ENCODE data around the gene FERMT2.
"Not testable (repeated sequence)": the region's sequence is repeated elsewhere in the genome, so short reads cannot be mapped to it uniquely, and the experiment has no call there.

FERMT2 gene

GRCh38 chr14:52939427-52939826, 11.4 kb downstream of the FERMT2 start:
- no peak for FAIRE-seq

DNA sequence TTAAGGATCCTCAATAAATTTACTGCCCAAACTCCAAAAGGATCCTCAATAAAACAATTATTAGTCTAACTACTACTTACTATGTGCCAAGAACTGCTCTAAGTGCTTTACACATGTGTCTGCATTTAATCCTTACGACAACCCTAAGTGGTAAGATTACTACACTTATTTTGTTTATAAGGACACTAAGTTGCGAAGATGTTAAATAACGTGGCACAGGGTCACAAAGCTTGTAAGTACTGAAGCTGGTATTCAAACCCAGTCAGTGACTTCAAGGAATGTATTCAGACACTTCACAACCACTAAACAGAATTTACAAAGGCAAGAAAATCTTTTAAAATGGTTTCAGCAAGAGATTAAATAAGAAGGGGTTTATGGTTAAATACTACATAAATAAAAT, 13.0 kb downstream of the FERMT2 start:
- no peak for FAIRE-seq

DNA sequence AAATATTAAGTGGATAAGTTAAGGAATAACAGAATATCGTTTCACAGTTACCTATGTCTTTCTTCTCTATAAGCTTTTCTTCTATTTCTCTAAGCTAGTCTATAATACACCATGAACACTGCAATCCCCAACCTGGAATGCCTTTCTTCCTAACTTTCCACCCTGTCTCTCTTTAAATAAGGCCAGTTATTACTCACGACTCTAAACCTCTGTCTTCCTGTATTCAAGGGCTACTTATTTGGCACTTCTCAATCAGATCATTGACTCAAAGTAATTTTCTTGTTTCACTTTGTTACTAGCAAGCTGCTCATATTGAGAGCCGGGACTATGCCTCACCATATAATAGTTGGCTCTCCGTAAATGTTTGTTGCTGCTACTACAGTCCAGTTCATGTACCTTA, 13.5 kb downstream of the FERMT2 start:
- FAIRE-seq = no peak

- FAIRE-seq = no peak
These were observed 14.4 kb downstream of the FERMT2 start for GRCh38 chr14:52936437-52936836.

DNA sequence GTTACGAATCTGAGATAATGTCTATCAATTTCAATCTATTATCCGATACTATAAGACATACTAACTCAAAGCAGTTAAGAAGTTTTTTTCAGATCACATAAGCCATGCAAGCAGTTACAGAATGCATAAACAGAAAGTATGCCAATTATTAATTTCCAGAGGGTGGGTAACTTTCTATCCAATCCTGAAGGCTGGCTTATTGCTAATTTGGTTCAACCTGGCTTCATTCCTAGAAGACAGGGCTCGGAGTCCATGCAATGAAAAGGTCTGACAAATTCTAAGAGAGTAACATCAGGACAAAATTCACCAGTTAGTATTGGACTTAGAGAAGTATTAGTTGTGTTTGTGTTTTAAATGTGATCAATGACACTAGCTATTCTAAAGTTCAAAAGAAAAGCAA, 15.0 kb downstream of the FERMT2 start:
- no peak for FAIRE-seq

DNA sequence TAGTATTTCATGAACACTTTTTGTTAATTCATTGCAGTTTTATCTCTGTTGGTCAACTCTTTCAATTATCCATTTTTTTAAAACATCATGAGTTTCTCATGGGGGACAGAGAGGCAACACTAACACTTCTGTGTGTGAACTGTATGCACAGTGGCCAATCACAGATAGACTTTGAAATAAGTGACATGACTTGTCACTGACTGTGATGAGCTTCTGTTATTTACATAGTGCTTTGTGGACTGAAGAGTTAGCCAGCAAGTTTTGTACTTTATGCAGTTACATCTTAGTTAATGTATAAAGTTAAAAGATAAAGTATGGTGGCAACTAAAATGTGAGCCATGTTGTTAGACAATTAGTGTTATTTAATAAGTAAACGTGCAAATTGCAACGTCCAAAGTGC, 16.1 kb downstream of the FERMT2 start:
- no peak for FAIRE-seq

DNA sequence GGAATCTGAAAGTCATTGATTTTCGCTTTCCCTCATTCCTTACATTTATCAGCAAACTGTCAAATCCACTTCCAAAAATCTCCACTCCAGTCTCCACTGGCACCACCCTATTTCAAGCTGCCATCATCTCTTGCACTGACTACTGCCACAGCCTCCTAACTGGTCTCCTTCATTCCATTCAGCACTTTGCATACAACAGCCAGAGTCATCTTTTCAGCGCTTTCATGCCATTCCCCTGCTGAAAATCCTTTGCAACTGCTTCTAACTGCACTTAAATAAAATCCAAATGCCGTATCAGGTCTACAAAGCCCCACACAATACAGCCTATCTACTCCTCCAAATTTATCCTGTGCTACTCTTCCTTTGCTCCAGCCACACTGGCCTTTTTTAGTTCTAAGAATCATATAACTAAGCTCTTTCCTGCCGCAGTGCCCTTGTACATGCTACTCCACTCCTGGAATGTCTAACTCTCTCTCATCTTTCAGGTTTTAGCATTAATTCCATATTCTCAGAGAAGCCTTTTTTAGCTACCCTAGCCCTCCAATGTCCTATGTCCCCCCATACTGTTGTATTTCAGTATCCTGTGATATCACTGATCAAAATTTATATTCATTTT, 21.6 kb downstream of the FERMT2 start:
- FAIRE-seq = no peak

- no peak for FAIRE-seq
These were observed 23.9 kb downstream of the FERMT2 start for GRCh38 chr14:52926953-52927352.

DNA sequence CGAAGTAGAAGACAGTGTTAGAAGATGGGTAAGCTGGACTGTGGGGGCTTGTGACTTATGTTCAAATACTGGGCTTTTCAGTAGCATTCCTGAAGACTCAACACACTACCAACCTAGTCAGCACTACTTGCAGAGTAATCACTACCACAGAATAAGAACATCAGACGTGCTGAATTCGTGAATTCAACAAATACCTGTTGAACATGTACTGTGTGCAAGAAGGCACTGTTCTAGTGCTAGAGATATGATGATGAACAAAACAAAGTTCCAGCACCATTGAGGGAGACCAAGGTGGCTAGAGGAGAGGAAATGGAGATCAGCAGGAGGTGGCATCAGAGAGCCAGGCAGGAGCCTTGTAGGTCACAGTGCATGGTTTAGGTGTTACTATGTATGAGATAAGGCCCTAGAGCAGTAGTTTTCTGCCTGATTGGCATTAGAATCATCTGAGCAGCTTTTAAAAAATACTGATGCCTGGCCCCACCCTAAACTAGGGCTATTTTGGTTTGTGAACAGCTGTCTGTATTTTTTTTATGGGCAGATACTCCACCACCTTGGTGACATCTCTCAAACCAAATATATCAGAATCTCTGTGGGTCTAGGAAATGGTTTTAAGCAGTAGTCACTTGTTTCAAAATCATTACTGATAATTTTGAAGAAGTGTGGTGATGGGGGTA, 26.8 kb downstream of the FERMT2 start:
- FAIRE-seq = no peak

DNA sequence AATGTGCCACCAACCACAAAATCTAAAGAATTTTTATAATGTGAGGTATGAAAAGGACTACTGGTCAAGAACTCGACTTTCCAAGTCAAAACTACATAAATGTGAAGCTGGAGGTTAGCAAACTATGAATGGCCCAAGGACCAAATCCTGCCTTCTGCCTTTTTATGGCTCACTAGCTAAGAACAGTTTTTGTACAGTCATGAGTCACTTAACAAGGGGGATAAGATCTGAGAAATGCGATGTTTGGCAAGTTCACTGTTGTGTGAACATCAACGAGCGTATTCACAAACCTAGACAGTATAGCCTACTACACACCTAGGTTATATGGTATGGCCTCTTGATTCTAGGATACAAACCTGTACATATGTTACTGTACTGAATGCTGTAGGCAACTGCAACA, 28.2 kb downstream of the FERMT2 start:
- no peak for FAIRE-seq

DNA sequence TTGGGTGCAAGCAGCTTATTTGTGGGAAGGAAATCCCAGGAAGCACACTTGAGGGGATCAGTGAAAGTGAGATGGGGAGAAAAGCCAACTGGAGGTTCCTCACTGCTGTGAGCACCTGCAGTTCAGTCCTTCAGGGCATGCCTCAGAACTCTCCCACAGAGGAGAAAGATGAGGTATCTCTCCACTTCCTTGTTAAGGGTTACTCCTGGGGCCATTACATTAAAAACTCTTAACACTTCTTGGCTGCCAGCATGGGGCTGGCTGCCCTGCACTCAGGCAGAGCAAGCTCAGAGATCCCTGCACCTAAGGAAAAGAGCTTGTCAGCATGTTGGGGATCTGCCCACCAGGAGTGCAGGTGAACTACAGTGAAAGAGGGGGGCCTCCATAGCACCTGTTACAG, 28.8 kb downstream of the FERMT2 start:
- no peak for FAIRE-seq

DNA sequence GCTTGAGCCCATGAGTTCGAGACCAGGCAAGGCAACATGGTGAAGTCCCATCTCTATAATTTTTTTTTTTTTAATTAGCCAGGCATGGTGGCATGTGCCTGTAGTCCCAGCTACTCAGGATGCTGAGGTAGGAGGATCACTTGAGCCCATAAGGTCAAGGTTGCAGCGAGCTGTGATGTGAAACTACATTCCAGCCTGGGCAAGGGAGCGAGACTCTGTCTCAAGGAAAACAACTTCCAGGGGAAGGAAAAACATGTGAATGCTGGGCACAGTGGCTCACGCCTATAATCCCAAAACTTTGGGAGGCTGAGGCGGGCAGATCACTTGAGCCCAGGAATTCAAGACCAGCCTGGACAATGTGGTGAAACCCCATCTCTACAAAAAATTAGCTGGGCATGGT, 30.4 kb downstream of the FERMT2 start:
- not testable (repeated sequence) for FAIRE-seq

DNA sequence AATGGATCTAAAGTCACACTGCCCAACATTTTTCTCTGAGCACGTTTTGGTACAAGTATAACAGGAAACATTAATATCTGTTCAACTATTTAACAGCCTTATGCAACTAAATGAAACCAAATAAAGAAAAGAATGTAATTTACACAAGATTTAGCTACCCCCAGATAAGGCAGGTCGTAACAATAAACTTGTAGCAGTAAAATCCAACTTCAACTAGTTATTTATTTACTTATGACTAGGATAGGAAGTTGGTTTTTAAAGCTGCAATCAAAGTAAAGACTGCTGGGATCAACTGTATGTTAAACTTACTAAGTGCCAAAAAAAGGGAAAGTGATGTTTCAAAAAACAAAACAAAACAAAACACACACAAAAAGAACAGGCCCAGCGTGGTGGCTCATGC, 30.9 kb downstream of the FERMT2 start:
- no peak for FAIRE-seq

DNA sequence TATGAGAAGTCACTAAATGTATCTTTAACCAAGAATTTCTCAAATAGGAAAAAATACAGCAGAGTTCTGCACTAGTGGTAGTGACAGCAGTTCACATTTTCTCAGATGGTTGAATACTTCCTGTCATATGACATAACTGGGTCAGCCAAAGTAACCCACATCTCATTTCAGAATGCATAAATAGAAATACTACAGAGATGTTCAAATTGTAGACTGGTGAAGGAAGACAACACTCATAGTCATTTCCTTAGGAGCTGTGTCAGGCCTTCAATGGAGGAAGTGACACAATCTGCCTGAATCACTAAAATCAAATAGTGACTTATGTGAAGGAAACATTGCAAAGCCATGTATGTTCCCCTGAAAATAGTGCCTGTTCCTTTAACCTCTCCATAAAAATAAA, 32.4 kb downstream of the FERMT2 start:
- FAIRE-seq = no peak

DNA sequence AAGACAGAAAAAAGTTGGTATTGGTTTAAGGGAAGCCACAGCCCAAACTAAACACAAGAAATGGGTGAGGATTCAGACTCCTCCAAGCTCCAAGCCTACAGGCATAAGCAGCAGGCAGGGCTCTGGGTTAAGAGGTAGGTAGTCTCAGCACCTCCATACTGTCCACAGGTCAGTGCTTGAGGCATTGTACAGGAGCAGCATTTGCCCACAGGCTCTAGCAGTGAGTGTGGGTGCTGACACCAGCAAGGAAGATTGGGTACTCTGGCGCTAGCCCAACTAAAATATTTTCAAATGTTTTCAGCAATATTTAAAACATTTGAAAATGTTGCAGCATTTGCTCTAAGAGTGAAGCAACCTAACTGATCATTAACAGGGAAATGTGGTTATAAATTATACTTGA, 33.1 kb downstream of the FERMT2 start:
- FAIRE-seq = no peak

DNA sequence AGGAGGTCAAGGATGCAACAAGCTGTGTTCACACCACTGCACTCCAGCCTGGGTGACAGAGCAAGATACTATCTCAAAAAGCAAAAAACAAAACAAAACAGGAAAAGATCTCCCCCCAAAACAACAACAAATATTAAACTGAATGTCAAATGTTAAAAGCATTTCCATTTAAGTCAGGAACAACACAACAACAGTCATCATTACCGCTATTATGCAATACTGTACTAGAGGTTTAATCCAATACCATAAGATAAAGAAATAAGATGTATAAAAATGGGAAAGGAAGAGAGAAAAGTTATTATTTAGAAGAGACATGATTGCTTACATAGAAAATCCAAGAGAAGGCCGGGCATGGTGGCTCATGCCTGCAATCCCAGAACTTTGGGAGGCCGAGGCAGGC, 36.6 kb downstream of the FERMT2 start:
- no peak for FAIRE-seq

GRCh38 chr14:52913271-52913670, 37.6 kb downstream of the FERMT2 start:
- FAIRE-seq = no peak

DNA sequence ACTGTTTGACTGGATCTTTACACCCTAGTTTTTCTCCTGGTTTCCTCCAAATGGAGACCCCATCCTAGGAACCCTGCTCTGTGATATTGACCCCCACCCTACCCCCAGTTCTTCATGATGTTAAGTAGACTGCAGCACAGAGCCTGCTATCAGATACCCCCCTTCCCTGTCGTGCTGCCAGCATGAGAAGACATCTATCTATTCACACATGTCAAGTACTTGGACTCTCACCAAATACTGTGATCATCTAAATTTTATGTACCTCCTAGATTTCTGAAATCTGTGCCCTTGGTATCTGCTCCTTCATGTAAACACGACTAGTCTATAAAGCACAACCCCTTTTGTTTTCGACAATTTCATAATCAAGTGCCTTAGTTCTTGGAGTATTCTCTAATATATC, 38.9 kb downstream of the FERMT2 start:
- no peak for FAIRE-seq

DNA sequence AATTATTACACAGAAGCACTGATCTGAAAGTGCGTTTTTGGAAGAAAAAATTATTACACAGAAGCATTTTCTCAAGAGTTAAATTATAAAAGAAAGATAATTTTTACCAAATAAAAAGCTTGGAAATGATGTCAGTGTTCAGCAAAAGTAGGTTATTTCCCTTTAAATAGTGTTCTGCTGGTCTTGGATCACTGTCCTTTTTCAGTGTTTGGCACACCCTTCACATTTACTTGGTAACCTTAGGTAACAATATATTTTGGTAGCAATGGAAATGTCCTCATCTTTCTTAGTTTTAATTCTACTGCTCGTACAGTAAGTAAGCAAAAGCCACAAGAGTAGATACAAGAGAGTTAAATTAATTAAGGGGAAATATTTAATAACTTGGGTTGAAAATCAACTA, 40.3 kb downstream of the FERMT2 start:
- no peak for FAIRE-seq

DNA sequence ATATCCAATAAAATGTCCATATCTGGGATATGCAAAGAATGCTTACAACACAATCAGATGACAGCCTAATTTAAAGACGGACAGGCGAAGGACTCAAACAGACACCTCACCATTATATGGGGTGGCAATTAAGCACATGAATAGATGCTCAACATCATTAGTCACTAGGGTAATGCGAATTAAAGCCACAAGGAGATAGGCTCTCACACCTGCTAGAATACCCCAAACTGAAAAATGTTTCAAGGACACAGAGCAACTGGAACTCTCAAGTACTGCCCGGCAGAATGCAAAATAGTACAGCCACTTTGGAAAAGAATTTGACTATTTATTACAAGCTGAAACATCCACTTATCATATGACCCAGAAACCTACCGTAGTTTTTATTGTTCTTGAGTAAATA, 42.9 kb downstream of the FERMT2 start:
- no peak for FAIRE-seq

DNA sequence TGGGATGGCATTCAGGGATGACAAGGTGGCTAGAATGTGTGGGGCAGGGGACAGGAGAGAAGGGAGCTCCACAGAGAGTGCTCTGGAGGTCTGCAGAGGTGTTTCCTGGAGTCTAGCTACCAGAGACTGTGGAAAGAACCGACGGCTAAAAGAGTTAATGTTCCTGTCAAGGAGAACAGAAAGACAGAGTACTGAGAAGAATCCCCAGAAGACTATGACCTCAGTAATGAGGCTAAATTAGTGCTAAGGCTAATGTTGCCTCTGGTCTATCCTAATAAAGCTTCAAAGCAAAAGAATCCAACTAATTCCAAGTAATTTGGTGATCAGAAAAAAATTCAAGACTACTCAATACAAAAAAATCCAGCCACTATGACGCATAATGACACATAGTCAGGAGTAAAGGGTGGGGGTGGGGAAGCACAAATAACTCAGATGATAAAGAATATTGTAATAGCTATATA, 44.7 kb downstream of the FERMT2 start:
- FAIRE-seq = no peak

- FAIRE-seq = no peak
These were observed 47.8 kb downstream of the FERMT2 start for GRCh38 chr14:52902971-52903619.

DNA sequence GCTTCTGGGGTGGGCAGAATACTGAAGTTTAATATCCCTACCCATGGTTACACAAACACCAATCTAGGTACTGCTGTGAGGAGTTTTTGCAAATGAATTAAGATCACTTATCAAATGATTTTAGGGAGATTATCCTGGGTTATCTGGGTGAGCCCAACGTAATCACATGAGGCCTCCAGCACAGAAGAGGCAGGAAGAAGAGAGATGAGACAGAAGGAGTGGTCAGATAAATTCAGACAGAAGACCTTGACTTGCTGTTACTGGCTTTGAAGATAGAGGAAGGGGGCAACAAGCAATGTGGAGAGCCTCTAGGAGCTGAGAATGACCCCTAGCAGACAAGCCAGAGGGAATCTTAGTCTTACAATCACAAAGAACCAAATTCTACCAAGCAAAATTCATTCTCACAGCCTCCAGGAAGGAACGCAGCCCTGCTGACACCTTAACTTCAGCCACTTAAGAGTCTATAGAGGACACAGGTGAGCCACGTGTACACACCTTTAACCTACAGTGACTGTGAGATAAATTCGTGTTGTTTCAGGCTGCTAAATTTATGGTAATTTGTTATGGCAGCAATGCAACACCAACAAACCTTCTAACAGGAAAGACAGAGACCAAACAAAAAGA, 49.4 kb downstream of the FERMT2 start:
- no peak for FAIRE-seq

DNA sequence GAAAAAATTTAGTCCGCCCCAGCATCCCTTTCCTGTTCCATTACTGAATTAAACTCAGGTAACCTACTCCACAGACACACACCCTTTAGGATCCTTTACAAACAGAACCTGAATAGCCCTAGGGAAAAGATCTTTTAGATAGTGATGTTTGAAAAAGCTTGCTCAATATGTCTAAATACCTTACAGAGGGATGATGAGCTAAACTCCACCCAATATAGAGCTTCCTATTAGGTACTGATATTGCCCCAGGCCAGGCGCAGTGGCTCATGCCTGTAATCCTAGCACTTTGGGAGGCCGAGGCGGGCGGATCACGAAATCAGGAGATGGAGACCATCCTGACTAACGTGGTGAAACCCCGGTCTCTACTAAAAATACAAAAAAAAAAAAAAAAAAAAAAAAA, 50.1 kb downstream of the FERMT2 start:
- no peak for FAIRE-seq

Data from TTC549 (cell line).